Measurements from ENCODE around the gene CFAP73. TPM values are rescaled to one million over a fixed set of nuclear protein-coding genes. Genes with fewer than 3 reads are reported as not detected.

The CFAP73 gene
- total and polyA plus RNA-seq, 5 donors from 2014 or later, result 0.42 TPM; not detected in 4

DNA sequence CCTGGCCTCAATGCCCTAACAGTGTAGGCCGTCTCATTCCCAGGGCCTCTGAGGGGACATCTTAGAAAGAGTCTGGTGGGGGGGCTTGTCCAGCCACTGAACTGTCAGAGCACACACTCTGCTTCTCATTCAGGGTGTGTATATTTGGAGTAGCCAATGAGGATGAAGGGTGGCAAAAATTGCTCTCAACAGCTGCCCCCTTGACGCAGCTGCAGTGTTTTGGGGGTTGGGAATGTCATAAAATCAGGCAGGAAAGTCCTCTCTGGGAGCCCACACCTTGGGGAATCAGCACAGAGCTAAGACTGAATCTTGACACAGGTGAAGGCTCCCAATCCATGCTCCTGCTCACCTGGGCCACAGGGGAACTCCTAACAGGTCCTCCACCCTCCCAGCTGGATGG, 15.5 kb upstream of the CFAP73 start:
- DNase-seq, result no peak
- no peak overlapping the region for H3K27ac ChIP-seq (ENCODE audit: insufficient read depth, low read length, poor library complexity, severe bottlenecking)
- no peaks in the 10 kb centered on the region for H3K27me3 ChIP-seq (ENCODE audit: control insufficient read depth, insufficient read depth, low read length)
- no peak overlapping the region for H3K4me3 ChIP-seq (ENCODE audit: low read depth, low read length)
- Mint-ChIP-seq H3K36me3 (no peaks in the 10 kb centered on the region), H3K27me3 (no peaks in the 10 kb centered on the region), H3K9me3 (no peaks in the 10 kb centered on the region), H3K27ac (peak overlapping the region in 1 of 3 donors; percentile 14), H3K4me3 (peak overlapping the region in 2 of 4 donors; percentile 27 to 39), H3K4me1 (peaks cover 0 to 27% (median 10%) of the 10 kb centered on the region in 4 donors)
- H3K9me3 ChIP-seq (ENCODE audit: control insufficient read depth in 2 of 2, low read length in 2 of 2), result no peaks in the 10 kb centered on the region
- no peaks in the 10 kb centered on the region for H3K36me3 ChIP-seq (ENCODE audit: control insufficient read depth, insufficient read depth, low read length)
- peaks cover 15% of the 10 kb centered on the region for H3K4me1 ChIP-seq (ENCODE audit: control insufficient read depth, insufficient read depth, low read length, poor library complexity, severe bottlenecking)
- ATAC-seq (ENCODE audit: low read depth in 2 of 2), result no peak

DNA sequence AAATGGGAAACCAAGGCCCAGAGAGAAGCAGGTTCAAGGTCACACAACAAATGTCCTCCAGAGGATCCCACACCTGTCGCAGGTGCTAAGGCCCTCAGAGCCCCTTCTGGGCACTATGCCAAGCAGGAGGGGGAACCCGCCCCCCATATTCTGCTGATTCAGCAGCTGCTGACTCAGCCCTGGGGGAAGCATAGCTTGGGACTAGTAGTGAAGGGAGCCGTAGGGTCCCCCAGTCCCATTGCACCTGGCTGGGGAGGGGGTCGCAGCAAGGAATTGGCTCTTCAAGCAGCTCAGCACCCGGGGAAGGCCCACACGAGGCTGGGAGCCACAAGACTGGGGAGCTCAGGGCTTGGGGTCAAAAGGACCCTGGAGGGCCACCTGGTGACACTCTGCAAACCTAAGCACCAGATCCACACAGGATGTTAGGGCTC, 15.0 kb upstream of the CFAP73 start:
- ATAC-seq (ENCODE audit: low read depth in 2 of 2) (no peak), DNase-seq (no peak)
- Mint-ChIP-seq H3K4me3 (peak overlapping the region in 2 of 4 donors; percentile 66 to 71), H3K27ac (no peak overlapping the region), H3K4me1 (peaks cover 0 to 24% (median 10%) of the 10 kb centered on the region in 4 donors), H3K27me3 (no peaks in the 10 kb centered on the region), H3K36me3 (no peaks in the 10 kb centered on the region), H3K9me3 (no peaks in the 10 kb centered on the region)
- Histone ChIP-seq H3K4me1 (ENCODE audit: control insufficient read depth, insufficient read depth, low read length, poor library complexity, severe bottlenecking) (peaks cover 15% of the 10 kb centered on the region), H3K27ac (ENCODE audit: insufficient read depth, low read length, poor library complexity, severe bottlenecking) (no peak overlapping the region), H3K4me3 (ENCODE audit: low read depth, low read length) (no peak overlapping the region), H3K36me3 (ENCODE audit: control insufficient read depth, insufficient read depth, low read length) (no peaks in the 10 kb centered on the region), H3K27me3 (ENCODE audit: control insufficient read depth, insufficient read depth, low read length) (no peaks in the 10 kb centered on the region), H3K9me3 (ENCODE audit: control insufficient read depth in 2 of 2, low read length in 2 of 2) (no peaks in the 10 kb centered on the region)

DNA sequence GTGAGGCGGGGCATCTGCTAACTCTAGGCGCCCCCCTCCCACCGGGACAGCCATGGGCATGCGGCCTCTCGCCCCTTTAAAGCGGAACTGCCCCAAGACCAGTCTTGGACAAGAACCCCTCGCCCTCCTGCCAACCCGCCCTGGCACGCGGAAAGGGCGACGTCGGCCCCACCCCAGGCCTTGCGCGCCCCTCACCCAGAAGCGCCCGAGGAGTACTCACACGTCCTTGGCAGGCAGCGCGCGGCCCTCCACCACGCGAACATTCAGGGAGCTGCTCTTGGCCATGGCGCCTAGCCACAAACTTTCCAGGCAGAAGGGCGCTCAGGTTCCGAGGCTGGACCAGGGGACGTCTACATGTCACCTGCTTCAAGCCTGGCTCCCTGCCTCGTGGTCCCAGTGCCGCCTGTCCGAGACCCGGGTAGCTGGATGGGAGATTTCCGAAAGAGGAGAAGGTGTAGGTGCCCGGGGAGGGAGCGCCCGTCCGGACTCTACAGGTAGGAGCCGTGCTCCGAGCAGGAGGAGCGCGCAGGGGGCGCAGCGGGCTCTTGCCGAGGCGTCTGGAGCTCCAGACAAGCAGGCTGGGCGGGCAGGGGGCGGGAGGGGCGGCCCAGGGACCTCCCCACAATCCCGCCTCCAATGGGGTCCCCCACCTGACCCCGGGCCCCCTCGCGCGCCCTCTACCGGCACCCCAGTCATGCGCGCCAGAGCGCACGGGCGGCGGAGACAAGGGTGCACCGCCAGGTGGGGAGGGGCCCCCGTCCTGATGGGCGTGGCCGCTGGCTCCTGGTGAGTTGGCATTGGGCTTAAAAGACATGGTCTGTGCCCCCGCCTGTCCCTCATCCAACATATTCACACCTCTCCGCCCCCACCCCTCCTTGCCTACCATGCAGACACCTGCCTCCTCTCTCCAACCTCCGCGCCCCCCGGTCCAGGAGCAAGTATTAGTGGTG, 14.1 kb upstream of the CFAP73 start, which contains the start of gene RASAL1:
Gene RASAL1 (minus strand): TSS at position 584 of the 950 bp plus-strand sequence. CDS start 299 bp downstream, at position 285.
- Mint-ChIP-seq H3K4me1 (peaks cover 0 to 23% (median 10%) of the 10 kb centered on the region in 4 donors), H3K27ac (peak within 1 kb of the TSS in 2 of 3 donors; percentile 48 to 94), H3K36me3 (no peaks in the 10 kb centered on the region), H3K4me3 (peak within 1 kb of the TSS; percentile 79 to 91 (median 89)), H3K9me3 (no peaks in the 10 kb centered on the region), H3K27me3 (no peaks in the 10 kb centered on the region)
- Histone ChIP-seq H3K4me1 (ENCODE audit: control insufficient read depth, insufficient read depth, low read length, poor library complexity, severe bottlenecking) (peaks cover 15% of the 10 kb centered on the region), H3K27me3 (ENCODE audit: control insufficient read depth, insufficient read depth, low read length) (no peaks in the 10 kb centered on the region), H3K4me3 (ENCODE audit: low read depth, low read length) (peak within 1 kb of the TSS; percentile 26), H3K9me3 (ENCODE audit: control insufficient read depth in 2 of 2, low read length in 2 of 2) (no peaks in the 10 kb centered on the region), H3K36me3 (ENCODE audit: control insufficient read depth, insufficient read depth, low read length) (no peaks in the 10 kb centered on the region), H3K27ac (ENCODE audit: insufficient read depth, low read length, poor library complexity, severe bottlenecking) (peak within 1 kb of the TSS; percentile 57)
- peak; percentile 76 to 78 for ATAC-seq (ENCODE audit: low read depth in 2 of 2)
- peak; percentile 67 to 75 (median 68) for DNase-seq

DNA sequence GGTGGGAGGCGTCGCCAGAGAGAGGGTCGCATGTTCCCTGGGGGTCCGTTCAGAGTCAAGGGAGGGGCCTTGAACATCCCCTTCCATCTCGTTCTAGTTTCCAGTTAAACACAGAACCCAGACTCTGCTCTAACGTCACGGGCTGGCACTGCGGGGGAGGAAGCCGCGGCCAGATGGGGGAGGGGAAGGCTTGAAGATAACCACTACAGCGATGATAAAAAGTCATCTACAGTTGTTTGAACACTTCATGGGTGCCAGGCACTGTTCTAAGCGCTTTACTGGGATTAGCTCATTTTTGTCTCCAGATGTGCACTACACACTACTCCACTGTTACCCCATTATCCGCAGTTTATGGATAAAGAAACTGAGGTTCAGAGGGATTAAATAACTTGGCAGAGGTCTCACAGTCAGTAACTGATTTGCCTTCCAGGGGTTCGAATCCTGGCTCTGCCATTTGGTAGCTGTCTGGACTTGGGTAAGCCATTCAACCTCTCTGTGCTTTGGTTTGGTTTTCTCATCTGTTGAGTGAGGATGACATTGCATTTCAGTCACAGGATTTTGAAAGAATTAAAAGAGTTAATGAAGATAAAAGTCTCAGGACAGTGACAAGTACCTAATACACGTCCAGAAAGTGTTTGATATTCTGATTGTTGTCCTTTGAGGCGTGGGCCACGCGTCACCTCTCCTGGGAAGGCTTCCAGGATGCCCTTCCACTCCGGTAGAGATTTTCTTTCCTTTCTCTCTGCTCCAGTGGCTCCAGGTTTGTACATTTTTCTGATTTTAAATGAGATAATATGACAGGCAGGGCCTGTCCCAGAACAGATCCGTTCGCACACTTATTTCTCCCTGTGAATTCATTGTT, 13.2 kb upstream of the CFAP73 start:
- Mint-ChIP-seq H3K27ac (peak overlapping the region in 1 of 3 donors; percentile 94), H3K4me3 (peak overlapping the region; percentile 79 to 91 (median 89)), H3K36me3 (no peaks in the 10 kb centered on the region), H3K27me3 (no peaks in the 10 kb centered on the region), H3K9me3 (no peaks in the 10 kb centered on the region), H3K4me1 (peaks cover 0 to 24% (median 11%) of the 10 kb centered on the region in 4 donors)
- peak overlapping the region; percentile 57 for H3K27ac ChIP-seq (ENCODE audit: insufficient read depth, low read length, poor library complexity, severe bottlenecking)
- no peaks in the 10 kb centered on the region for H3K27me3 ChIP-seq (ENCODE audit: control insufficient read depth, insufficient read depth, low read length)
- no peaks in the 10 kb centered on the region for H3K36me3 ChIP-seq (ENCODE audit: control insufficient read depth, insufficient read depth, low read length)
- peak; percentile 54 to 61 for ATAC-seq (ENCODE audit: low read depth in 2 of 2)
- no peaks in the 10 kb centered on the region for H3K9me3 ChIP-seq (ENCODE audit: control insufficient read depth in 2 of 2, low read length in 2 of 2)
- H3K4me3 ChIP-seq (ENCODE audit: low read depth, low read length), result peak overlapping the region; percentile 26
- H3K4me1 ChIP-seq (ENCODE audit: control insufficient read depth, insufficient read depth, low read length, poor library complexity, severe bottlenecking), result peaks cover 15% of the 10 kb centered on the region
- peak; percentile 18 to 72 (median 60) for DNase-seq

DNA sequence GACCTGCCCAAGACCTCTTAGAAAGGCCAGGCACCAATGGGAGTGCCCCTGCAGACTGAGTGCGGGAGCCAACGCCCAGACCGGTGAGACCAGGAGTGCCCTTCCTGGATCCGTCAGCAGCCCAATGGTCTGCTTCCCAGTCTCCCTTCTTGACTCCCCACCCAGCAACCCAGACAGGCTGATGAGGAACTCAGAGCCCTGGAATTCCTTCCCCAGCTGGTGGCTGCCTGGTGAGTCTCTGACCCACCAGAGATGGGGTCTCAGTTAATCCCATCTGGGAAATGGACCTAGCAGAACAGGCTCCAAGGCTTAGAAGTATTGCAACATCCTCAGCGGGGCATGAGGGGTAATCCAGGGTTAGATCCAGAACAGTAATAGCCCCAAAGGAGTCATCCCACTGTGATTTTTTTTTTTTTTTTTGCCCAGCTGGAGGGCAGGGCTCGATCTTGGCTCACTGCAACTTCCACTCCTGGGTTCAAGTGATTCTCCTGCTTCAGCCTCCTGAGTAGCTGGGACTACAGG, 12.5 kb upstream of the CFAP73 start:
- Mint-ChIP-seq H3K27ac (no peak overlapping the region), H3K4me3 (peak overlapping the region in 2 of 4 donors; percentile 44 to 68), H3K36me3 (no peaks in the 10 kb centered on the region), H3K9me3 (no peaks in the 10 kb centered on the region), H3K4me1 (peaks cover 0 to 26% (median 11%) of the 10 kb centered on the region in 4 donors), H3K27me3 (no peaks in the 10 kb centered on the region)
- Histone ChIP-seq H3K36me3 (ENCODE audit: control insufficient read depth, insufficient read depth, low read length) (no peaks in the 10 kb centered on the region), H3K27me3 (ENCODE audit: control insufficient read depth, insufficient read depth, low read length) (no peaks in the 10 kb centered on the region), H3K4me1 (ENCODE audit: control insufficient read depth, insufficient read depth, low read length, poor library complexity, severe bottlenecking) (peaks cover 15% of the 10 kb centered on the region), H3K27ac (ENCODE audit: insufficient read depth, low read length, poor library complexity, severe bottlenecking) (no peak overlapping the region), H3K9me3 (ENCODE audit: control insufficient read depth in 2 of 2, low read length in 2 of 2) (no peaks in the 10 kb centered on the region), H3K4me3 (ENCODE audit: low read depth, low read length) (no peak overlapping the region)
- DNase-seq (no peak), ATAC-seq (ENCODE audit: low read depth in 2 of 2) (no peak)

DNA sequence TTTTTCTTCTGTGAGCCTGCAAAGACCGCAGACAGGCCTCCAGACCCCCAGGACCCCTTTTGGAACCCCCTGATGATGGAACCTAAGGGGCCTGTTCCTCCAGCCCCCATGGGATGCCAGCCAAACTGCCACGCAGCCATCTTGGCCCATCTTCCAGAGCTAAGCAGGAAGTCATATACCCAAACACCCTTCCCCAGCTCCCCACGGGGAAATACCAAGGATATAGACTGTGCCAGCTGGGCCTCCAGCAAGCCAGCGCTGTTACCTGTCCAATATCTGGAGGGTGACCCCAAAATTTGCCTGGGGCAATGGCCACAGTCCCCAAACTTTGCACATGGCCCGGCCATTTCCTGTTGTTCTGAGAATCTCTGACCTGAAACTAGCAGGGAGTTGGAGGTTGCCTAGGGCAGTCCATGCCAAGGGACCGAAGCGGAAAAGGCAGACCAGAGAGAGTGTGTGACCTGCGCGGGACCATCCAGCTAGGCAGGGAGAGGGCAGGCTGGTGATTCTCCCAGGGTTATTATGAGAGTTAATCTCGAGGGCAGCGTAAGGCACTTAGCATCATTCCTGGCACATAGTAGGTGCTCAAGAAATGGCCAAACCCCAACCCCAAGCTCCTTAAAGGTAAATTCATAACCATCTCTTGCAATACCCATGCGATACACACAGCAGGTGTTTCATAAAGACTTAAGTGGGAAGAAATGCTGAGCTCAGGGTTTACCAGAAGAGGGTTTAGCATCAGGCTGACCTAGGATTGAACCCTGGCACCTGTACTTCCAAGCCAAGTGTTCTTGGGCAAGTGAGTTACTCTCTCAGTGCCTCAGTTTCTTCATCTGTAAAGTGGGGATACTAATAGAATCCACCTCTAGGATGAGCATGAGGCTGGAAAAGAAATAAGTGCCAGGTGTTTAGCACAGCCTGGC, 11.4 kb upstream of the CFAP73 start:
- no peak overlapping the region for H3K27ac ChIP-seq (ENCODE audit: insufficient read depth, low read length, poor library complexity, severe bottlenecking)
- DNase-seq (no peak), ATAC-seq (ENCODE audit: low read depth in 2 of 2) (no peak)
- Mint-ChIP-seq H3K4me3 (no peak overlapping the region), H3K27ac (peak overlapping the region in 1 of 3 donors; percentile 20), H3K9me3 (no peaks in the 10 kb centered on the region), H3K4me1 (peaks cover 0 to 26% (median 11%) of the 10 kb centered on the region in 4 donors), H3K36me3 (no peaks in the 10 kb centered on the region), H3K27me3 (no peaks in the 10 kb centered on the region)
- no peaks in the 10 kb centered on the region for H3K36me3 ChIP-seq (ENCODE audit: control insufficient read depth, insufficient read depth, low read length)
- H3K27me3 ChIP-seq (ENCODE audit: control insufficient read depth, insufficient read depth, low read length), result no peaks in the 10 kb centered on the region
- peaks cover 15% of the 10 kb centered on the region for H3K4me1 ChIP-seq (ENCODE audit: control insufficient read depth, insufficient read depth, low read length, poor library complexity, severe bottlenecking)
- no peak overlapping the region for H3K4me3 ChIP-seq (ENCODE audit: low read depth, low read length)
- H3K9me3 ChIP-seq (ENCODE audit: control insufficient read depth in 2 of 2, low read length in 2 of 2), result no peaks in the 10 kb centered on the region

Measured in CD4-positive, CD25-positive, alpha-beta regulatory T cell (primary cell).